HepG2 (cell line): ENCODE measurements around the gene GPR25. TPM values are rescaled to one million over a fixed set of nuclear protein-coding genes. Genes with fewer than 3 reads are reported as not detected.

Experiments used
- ARNT2 ChIP-seq: sonication (generic); formaldehyde crosslinking; IDR thresholded peaks from 2 replicates; pipeline ENCODE4 v1.8.0; 2022; ENCODE audit warnings: mild to moderate bottlenecking, low read depth, missing genetic modification reagents, moderate library complexity
- ATAD3A ChIP-seq: sonication (generic); formaldehyde crosslinking; IDR thresholded peaks from 2 replicates; pipeline ENCODE4 v1.4.0; 2020; ENCODE audit warnings: missing genetic modification reagents
- GABPB1 ChIP-seq: IDR thresholded peaks from 2 replicates; pipeline ENCODE4 v1.6.1; 2016; ENCODE audit warnings: mild to moderate bottlenecking, missing genetic modification reagents, moderate library complexity, missing compliant biosample characterization
- HIVEP1 ChIP-seq: sonication (generic); formaldehyde crosslinking; IDR thresholded peaks from 2 replicates; pipeline ENCODE4 v1.4.0; 2020; ENCODE audit warnings: mild to moderate bottlenecking, missing genetic modification reagents
- HNRNPL ChIP-seq: fragments of 200-400 bp; formaldehyde crosslinking; IDR thresholded peaks from 2 replicates; pipeline ENCODE4 v1.6.1; 2017; ENCODE audit warnings: mild to moderate bottlenecking, low read depth, low read length
- KDM2A ChIP-seq: sonication (generic); formaldehyde crosslinking; IDR thresholded peaks from 2 replicates; pipeline ENCODE4 v1.4.0; 2020; ENCODE audit warnings: low read depth, missing genetic modification reagents, borderline replicate concordance
- KMT2B ChIP-seq: IDR thresholded peaks from 2 replicates; pipeline ENCODE4 v1.6.1; 2016; ENCODE audit warnings: missing genetic modification reagents, missing compliant biosample characterization
- MATR3 ChIP-seq: sonication (generic); formaldehyde crosslinking; IDR thresholded peaks from 2 replicates; pipeline ENCODE4 v1.4.0; 2020; ENCODE audit warnings: missing genetic modification reagents
- MED8 ChIP-seq: sonication (generic); formaldehyde crosslinking; IDR thresholded peaks from 2 replicates; pipeline ENCODE4 v1.8.1; 2023; ENCODE audit warnings: mild to moderate bottlenecking, missing genetic modification reagents; ENCODE audit not compliant: insufficient replicate concordance
- RFXAP ChIP-seq: sonication (generic); formaldehyde crosslinking; IDR thresholded peaks from 2 replicates; pipeline ENCODE4 v1.4.0; 2020; ENCODE audit warnings: missing genetic modification reagents, borderline replicate concordance
- RXRA ChIP-seq: sonication (generic); formaldehyde crosslinking; IDR thresholded peaks from 2 replicates; pipeline ENCODE4 v1.5.1; 2020; ENCODE audit warnings: missing genetic modification reagents
- STAG1 ChIP-seq: sonication (generic); formaldehyde crosslinking; IDR thresholded peaks from 2 replicates; pipeline ENCODE4 v1.4.0; 2020; ENCODE audit warnings: missing genetic modification reagents
- TBX2 ChIP-seq: sonication (generic); formaldehyde crosslinking; IDR thresholded peaks from 2 replicates; pipeline ENCODE4 v1.5.0; 2020; ENCODE audit warnings: missing genetic modification reagents, mild to moderate bottlenecking, borderline replicate concordance
- TSC22D2 ChIP-seq: sonication (generic); formaldehyde crosslinking; IDR thresholded peaks from 2 replicates; pipeline ENCODE4 v1.5.1; 2020; ENCODE audit warnings: missing genetic modification reagents, mild to moderate bottlenecking, borderline replicate concordance
- ZNF337 ChIP-seq: sonication (generic); formaldehyde crosslinking; IDR thresholded peaks from 2 replicates; pipeline ENCODE4 v1.5.1; 2020; ENCODE audit warnings: missing genetic modification reagents, low read depth, mild to moderate bottlenecking, borderline replicate concordance
- ZNF460 ChIP-seq: sonication (generic); formaldehyde crosslinking; IDR thresholded peaks from 2 replicates; pipeline ENCODE4 v1.5.1; 2020; ENCODE audit warnings: missing genetic modification reagents, mild to moderate bottlenecking, borderline replicate concordance
- polyA plus RNA-seq, 8 experiments: library from polyadenylated mRNA; depleted of rRNA in 3 of 8; stranded (reverse) in 7 of 8; unstranded in 1 of 8; fragments of >200 nt; fragmentation: Illumina TruSeq in 4 of 8; extraction: Trizol in 4 of 8; gene quantifications; 2 replicates each; pipeline versions ENCODE4 v1.2.1 to v1.2.3, GENCODE V29; 2011 to 2016; ENCODE audit warnings: low read depth in 4 of 8, missing spikeins in 1 of 8, mixed read lengths in 1 of 8; ENCODE audit not compliant: insufficient read depth in 1 of 8
- total RNA-seq, 5 experiments: library from RNA; depleted of rRNA; stranded (reverse); fragments of >200 nt; fragmentation: Illumina TruSeq; extraction: Trizol; gene quantifications; 2 replicates each; pipeline ENCODE4 v1.2.3, GENCODE V29; 2016; ENCODE audit warnings: low read depth in 1 of 5
- TF ChIP-seq, protein P1 (sequence below): sonication (generic); formaldehyde crosslinking; IDR thresholded peaks from 2 replicates; pipeline ENCODE4 v1.5.1; 2020; ENCODE audit warnings: mild to moderate bottlenecking, missing genetic modification reagents, borderline replicate concordance
- TF ChIP-seq, protein P2 (sequence below): sonication (generic); formaldehyde crosslinking; IDR thresholded peaks from 2 replicates; pipeline ENCODE4 v1.4.0; 2020; ENCODE audit warnings: missing genetic modification reagents
- TF ChIP-seq, protein P3 (sequence below): sonication (generic); formaldehyde crosslinking; IDR thresholded peaks from 2 replicates; pipeline ENCODE4 v1.4.0; 2020; ENCODE audit warnings: low read depth, mild to moderate bottlenecking, missing genetic modification reagents

Gene GPR25
- total and polyA plus RNA-seq, 2 of the 13 experiments (the other 11 are each of a cell fraction or from before 2014, with no cell fraction given) = not detected

DNA sequence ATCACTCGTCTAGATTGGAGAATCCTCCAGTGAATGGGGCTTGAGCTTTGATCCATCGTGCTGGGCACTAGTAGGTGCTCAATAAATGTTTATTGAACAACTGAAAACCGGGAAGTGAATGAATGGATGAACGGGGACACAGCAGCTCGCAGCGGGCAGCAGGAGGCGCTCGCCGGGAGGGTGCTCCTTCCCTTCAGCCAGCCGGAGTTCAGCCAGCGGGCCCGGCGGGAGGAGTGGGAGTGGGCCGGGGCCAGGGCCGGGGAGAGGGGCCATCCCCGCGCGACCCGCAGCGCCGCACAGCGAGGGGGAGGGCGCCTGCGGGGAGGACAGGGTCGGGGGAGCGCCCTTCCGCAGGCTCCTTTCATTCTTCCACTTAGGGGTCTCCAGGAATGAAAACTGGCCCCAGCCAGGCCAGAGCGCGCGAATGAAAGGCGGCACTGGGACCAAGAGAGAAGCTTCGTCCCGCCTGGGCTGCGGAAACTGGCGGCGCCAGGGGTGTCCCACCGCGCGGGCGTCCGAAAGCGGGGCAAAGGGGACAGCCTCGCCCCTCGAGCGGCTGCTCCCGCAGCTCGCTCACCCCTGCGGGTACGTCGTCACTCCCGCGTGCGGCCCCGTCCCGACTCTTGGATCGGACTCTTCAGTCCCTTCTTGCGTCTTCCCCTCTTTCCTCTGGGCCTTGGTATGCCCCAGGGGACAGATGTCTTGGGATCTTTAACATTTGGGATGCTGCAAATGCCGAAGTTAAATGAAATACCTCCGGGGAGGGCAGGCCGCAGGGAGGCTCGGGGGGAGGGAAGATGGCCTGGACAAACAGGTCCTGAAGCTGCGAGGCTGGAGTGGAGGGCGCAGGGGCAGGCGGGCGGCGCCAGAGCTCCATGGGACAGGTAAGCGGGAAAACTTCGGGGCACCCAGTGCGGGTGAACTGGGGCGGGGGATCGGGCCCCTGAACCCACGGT, 18.3 kb downstream of the GPR25 start (continued):
- TF ChIP-seq, protein P1, sequence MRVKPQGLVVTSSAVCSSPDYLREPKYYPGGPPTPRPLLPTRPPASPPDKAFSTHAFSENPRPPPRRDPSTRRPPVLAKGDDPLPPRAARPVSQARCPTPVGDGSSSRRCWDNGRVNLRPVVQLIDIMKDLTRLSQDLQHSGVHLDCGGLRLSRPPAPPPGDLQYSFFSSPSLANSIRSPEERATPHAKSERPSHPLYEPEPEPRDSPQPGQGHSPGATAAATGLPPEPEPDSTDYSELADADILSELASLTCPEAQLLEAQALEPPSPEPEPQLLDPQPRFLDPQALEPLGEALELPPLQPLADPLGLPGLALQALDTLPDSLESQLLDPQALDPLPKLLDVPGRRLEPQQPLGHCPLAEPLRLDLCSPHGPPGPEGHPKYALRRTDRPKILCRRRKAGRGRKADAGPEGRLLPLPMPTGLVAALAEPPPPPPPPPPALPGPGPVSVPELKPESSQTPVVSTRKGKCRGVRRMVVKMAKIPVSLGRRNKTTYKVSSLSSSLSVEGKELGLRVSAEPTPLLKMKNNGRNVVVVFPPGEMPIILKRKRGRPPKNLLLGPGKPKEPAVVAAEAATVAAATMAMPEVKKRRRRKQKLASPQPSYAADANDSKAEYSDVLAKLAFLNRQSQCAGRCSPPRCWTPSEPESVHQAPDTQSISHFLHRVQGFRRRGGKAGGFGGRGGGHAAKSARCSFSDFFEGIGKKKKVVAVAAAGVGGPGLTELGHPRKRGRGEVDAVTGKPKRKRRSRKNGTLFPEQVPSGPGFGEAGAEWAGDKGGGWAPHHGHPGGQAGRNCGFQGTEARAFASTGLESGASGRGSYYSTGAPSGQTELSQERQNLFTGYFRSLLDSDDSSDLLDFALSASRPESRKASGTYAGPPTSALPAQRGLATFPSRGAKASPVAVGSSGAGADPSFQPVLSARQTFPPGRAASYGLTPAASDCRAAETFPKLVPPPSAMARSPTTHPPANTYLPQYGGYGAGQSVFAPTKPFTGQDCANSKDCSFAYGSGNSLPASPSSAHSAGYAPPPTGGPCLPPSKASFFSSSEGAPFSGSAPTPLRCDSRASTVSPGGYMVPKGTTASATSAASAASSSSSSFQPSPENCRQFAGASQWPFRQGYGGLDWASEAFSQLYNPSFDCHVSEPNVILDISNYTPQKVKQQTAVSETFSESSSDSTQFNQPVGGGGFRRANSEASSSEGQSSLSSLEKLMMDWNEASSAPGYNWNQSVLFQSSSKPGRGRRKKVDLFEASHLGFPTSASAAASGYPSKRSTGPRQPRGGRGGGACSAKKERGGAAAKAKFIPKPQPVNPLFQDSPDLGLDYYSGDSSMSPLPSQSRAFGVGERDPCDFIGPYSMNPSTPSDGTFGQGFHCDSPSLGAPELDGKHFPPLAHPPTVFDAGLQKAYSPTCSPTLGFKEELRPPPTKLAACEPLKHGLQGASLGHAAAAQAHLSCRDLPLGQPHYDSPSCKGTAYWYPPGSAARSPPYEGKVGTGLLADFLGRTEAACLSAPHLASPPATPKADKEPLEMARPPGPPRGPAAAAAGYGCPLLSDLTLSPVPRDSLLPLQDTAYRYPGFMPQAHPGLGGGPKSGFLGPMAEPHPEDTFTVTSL (CRISPR knock-in tag) = no peak
- peak; percentile 61 for TF ChIP-seq STAG1
- TF ChIP-seq RXRA (CRISPR knock-in tag) = peak; percentile 33; the same call in 1 of the 2 replicates
- TF ChIP-seq MATR3 (CRISPR knock-in tag) = no peak
- no peak for TF ChIP-seq ATAD3A
- 0 out of 2 replicates have a peak, but pooled peaks have one; percentile 14 for TF ChIP-seq ARNT2 (CRISPR knock-in tag)
- TF ChIP-seq GABPB1 (CRISPR knock-in tag) = peak; percentile 68
- 0 out of 2 replicates have a peak, but pooled peaks have one; percentile 16 for TF ChIP-seq TSC22D2 (CRISPR knock-in tag)
- 0 out of 2 replicates have a peak, but pooled peaks have one; percentile 35 for TF ChIP-seq KMT2B (CRISPR knock-in tag)
- TF ChIP-seq HNRNPL = peak; percentile 51; the same call in 1 of the 2 replicates
- TF ChIP-seq ZNF460 (CRISPR knock-in tag) = no peak
- peak; percentile 29; the same call in 1 of the 2 replicates for TF ChIP-seq ZNF337 (CRISPR knock-in tag)
- TF ChIP-seq RFXAP (CRISPR knock-in tag) = 0 out of 2 replicates have a peak, but pooled peaks have one; percentile 19
- no peak; the same call in 1 of the 2 replicates for TF ChIP-seq TBX2 (CRISPR knock-in tag)
- TF ChIP-seq HIVEP1 (CRISPR knock-in tag) = no peak
- TF ChIP-seq, protein P2, sequence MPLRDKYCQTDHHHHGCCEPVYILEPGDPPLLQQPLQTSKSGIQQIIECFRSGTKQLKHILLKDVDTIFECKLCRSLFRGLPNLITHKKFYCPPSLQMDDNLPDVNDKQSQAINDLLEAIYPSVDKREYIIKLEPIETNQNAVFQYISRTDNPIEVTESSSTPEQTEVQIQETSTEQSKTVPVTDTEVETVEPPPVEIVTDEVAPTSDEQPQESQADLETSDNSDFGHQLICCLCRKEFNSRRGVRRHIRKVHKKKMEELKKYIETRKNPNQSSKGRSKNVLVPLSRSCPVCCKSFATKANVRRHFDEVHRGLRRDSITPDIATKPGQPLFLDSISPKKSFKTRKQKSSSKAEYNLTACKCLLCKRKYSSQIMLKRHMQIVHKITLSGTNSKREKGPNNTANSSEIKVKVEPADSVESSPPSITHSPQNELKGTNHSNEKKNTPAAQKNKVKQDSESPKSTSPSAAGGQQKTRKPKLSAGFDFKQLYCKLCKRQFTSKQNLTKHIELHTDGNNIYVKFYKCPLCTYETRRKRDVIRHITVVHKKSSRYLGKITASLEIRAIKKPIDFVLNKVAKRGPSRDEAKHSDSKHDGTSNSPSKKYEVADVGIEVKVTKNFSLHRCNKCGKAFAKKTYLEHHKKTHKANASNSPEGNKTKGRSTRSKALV = no peak; the same call in 1 of the 2 replicates
- TF ChIP-seq, protein P3, sequence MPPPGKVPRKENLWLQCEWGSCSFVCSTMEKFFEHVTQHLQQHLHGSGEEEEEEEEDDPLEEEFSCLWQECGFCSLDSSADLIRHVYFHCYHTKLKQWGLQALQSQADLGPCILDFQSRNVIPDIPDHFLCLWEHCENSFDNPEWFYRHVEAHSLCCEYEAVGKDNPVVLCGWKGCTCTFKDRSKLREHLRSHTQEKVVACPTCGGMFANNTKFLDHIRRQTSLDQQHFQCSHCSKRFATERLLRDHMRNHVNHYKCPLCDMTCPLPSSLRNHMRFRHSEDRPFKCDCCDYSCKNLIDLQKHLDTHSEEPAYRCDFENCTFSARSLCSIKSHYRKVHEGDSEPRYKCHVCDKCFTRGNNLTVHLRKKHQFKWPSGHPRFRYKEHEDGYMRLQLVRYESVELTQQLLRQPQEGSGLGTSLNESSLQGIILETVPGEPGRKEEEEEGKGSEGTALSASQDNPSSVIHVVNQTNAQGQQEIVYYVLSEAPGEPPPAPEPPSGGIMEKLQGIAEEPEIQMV (CRISPR knock-in tag) = 0 out of 2 replicates have a peak, but pooled peaks have one; percentile 33
- peak; percentile 63 for TF ChIP-seq KDM2A (CRISPR knock-in tag)
- TF ChIP-seq MED8 = no peak
